Activated T-cell treated with anti-CD3 and anti-CD28 coated beads for 4 hours (primary cell): ENCODE measurements around the gene EPHA7.

Experiments used
- DNase-seq: peaks from one replicate; pipeline ENCODE4 v3.0.0-alpha.2; 2020

EPHA7 gene

GRCh38 chr6:93235775-93236174, 183.6 kb downstream of the EPHA7 start:
- no peak for DNase-seq

DNA sequence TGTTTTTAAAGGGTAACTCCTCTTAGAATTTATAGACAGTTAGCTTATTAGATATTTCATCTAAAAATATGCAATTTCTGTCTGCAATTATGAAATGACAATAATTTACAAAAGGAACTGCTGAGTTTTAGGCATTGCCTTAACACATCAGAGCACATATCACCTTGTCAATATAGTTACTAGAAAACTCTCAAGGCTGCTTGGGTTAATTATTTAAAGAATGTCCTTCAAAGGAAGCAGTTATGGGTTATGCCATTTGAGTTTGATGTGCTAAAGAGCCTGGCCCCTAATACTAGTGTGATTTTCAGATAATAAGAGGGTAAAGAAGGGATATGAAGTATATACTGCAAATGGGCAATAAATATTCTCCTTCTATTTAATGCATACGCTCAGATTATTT, 192.5 kb downstream of the EPHA7 start:
- no peak for DNase-seq

DNA sequence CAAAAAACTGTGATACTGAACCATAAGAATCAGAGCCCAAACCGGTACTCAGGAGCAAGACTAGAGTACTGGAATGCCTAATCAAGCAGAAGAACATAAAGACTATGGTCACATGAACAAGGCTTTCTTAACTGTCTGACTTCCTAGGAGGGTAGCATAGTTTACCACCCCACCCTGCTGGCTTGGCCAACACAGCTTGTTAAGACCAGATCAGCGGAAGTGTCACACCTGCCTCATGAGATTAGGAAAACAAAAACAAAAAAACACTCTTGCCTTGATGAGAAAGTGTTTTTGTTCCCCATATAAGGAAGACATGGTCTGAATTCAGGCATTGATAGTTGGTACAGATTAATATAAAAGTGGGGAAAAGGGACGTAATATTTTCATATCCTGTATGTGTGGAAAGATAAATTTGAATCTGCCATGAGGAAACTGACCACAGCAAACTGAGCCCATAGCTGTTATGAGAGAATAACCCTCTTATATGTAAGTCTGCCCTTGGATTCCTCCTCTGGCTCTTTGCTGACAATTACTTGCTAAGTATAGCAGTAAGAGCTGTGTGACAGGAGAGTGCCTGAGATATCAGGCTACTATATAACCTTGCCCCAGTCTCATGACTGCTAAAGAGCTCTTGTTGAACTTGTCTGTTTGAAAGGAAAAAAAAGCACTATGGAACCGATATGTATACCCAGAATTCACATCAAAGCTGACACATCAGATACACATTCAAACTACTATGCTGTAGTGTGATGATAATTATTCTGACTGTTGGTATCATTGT, 197.1 kb downstream of the EPHA7 start:
- no peak for DNase-seq

DNA sequence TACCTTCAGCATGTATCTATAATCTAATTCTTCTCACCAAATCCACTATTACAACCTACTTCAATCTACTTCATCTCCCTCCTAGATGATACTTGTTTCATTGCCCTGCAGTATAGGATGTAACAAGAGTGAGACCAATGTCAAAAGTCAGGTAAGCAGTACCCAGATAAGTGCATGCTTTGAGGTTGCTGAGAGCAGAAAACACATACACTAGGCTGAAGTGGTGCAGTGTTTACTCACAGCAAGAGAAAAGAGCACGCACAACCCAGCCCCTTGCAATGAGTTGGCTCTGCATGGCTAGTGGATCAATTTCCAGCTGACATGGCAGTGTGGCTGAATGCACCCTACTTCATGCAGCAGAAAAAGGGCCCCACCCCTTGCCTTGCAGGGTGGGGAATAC, 199.9 kb downstream of the EPHA7 start:
- no peak for DNase-seq

DNA sequence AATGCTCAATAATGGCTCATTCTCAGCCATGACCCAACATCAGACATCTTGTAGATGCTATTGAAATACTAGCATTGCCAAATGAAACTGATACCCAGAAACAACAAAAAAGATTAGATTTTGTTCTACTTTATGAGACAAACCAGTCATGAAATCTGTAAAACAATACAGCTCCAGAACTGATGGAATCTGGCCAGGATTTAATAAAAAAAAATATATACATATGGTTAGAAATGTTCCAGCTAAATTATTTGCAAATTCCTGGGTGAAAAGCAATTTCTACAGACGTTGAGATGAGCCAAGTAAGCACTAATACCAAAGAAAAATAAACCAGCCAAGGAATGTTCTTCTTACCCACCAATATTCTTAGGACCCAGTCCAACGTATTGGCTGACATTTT, 201.3 kb downstream of the EPHA7 start:
- no peak for DNase-seq

DNA sequence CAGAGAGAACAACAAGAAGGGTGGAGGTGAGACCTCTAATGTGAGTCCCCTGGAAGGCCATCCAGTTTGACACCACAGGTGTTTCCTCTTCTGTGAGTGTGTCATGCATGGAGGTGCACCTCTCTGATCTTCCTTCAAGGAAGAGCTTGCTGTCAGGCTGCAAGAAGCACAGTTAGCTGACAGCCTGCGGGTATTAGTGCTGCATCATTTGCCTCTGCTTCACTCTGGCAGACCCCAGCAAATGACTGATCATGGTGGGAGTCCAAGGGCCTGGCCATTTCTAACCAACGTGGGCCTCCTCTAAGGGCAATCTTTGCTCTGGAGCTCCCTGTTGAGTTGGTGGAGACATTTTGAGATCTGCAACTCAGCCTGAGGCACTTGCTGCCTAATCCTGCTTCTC, 206.3 kb downstream of the EPHA7 start:
- DNase-seq, result no peak

- no peak for DNase-seq
These were observed 208.5 kb downstream of the EPHA7 start for GRCh38 chr6:93210908-93211307.

DNA sequence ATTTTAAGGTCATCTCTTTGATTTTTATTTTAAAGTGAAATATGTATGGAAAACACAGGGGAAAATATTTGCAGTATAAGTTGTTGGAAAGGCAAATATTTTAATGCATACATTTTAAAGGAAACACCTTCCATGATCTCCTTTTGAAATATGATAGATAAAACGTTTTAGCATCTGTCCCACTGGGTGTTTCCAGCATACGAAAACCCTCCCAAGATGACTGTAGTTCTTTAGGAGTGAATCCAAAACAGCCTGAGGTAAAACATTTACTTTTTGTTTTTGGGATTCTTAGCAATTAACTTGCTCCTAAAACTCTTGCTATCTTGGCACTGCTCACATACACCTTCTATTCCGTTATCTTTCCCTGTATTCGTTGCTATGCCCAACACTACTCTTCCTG, 210.0 kb downstream of the EPHA7 start:
- no peak for DNase-seq

- no peak for DNase-seq
These were observed 222.9 kb downstream of the EPHA7 start for GRCh38 chr6:93196406-93196970.

- DNase-seq, result no peak
These were observed 224.9 kb downstream of the EPHA7 start for GRCh38 chr6:93194480-93194879.

DNA sequence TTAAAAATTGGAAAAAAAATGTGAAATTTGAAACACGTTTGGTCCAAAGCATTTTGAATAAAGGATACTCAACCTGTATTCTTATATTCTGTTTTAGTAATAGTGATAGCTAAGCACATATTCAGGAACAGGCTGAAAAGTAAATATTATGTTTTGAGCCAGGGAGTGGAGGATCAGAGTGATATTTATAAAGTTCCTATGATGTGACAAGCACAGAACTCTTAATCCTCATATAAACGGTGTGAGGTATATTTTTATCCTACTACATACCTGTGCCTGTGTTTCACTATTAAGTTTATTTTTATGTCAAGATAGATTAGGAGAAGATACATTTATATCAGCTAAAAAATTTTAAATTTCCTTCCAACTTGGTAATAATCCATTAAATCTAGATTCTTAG, 225.5 kb downstream of the EPHA7 start:
- DNase-seq, result no peak
